DOHH2 (cell line): ENCODE measurements around the gene SHISAL1.

Source experiments
- EZH2phosphoT487 ChIP-seq: fragments of 200-600 bp; sonication (generic); IDR thresholded peaks from 2 replicates; pipeline ENCODE4 v1.6.1; 2017; ENCODE audit warnings: borderline replicate concordance, mild to moderate bottlenecking, antibody characterized with exemption, low read length, moderate library complexity, mixed read lengths
- TF ChIP-seq, protein P1 (sequence below): fragments of 200-600 bp; sonication (generic); IDR thresholded peaks from one replicate; pipeline ENCODE4 v1.5.1; 2014; ENCODE audit warnings: antibody characterized with exemption, mild to moderate bottlenecking, low read depth, low read length; ENCODE audit not compliant: poor library complexity, severe bottlenecking

DNA sequence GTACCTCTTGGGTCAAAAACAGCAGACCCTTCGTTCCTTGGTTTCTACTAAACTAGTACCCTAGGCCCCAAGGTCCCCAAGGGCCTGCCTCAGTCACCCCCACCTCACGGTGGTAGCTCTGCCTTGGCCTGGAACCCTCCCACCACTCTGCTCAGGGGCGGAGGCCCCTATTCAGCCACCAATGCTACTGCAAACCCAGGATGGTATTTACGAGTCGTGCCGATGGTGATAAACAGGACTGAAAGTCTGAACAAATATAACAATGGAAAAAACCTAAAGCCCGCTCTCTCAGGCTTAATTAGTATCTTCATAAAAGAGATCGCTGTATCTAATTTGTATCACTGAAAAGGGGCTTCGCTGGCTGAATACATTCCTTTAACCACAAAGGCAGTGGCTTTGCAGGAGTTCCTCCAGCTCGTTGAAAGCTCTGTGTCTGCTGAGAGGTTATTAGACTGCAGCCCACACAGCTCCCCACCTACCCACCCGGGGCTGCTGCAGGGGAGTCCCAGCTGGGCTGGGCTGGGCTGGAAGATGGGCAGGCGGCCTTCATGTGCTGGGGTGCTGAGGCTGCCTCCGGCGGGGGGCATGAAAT lies 15.2 kb downstream of the SHISAL1 start:
- TF ChIP-seq, protein P1, sequence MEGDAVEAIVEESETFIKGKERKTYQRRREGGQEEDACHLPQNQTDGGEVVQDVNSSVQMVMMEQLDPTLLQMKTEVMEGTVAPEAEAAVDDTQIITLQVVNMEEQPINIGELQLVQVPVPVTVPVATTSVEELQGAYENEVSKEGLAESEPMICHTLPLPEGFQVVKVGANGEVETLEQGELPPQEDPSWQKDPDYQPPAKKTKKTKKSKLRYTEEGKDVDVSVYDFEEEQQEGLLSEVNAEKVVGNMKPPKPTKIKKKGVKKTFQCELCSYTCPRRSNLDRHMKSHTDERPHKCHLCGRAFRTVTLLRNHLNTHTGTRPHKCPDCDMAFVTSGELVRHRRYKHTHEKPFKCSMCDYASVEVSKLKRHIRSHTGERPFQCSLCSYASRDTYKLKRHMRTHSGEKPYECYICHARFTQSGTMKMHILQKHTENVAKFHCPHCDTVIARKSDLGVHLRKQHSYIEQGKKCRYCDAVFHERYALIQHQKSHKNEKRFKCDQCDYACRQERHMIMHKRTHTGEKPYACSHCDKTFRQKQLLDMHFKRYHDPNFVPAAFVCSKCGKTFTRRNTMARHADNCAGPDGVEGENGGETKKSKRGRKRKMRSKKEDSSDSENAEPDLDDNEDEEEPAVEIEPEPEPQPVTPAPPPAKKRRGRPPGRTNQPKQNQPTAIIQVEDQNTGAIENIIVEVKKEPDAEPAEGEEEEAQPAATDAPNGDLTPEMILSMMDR, result no peak
- no peak for TF ChIP-seq EZH2phosphoT487
